Uterus (tissue), 2 donors: Measurements from ENCODE around the gene CLCN3.

Experiments
- CTCF ChIP-seq, 4 experiments: fragments of 200-600 bp in 2 of 4; fragments of 450-650 bp in 2 of 4; sonication (generic) in 2 of 4; IDR thresholded peaks; one replicate each; pipeline ENCODE4 v1.5.1; 2016 to 2019; ENCODE audit warnings: antibody characterized with exemption in 4 of 4, mild to moderate bottlenecking in 2 of 4, moderate library complexity in 1 of 4
- POLR2A ChIP-seq, 2 donors: fragments of 450-650 bp; IDR thresholded peaks; one replicate each; pipeline ENCODE4 v1.6.1; 2016; ENCODE audit warnings: antibody characterized with exemption in 2 of 2, mild to moderate bottlenecking in 1 of 2, moderate library complexity in 1 of 2

GRCh38 chr4:169618986-169619385 is 1.4 kb upstream of the CLCN3 start:
- TF ChIP-seq CTCF (IDR thresholded peaks at IDR 0.05) = no peak
- TF ChIP-seq POLR2A (IDR thresholded peaks at IDR 0.05) = no peak
